GM19372 (cell line): ENCODE data around the gene AKR1C8.
"Not testable (repeated sequence)": the region's sequence is repeated elsewhere in the genome, so short reads cannot be mapped to it uniquely, and the experiment has no call there.

Experiments used
- ATAC-seq: cut with Tn5 transposase; IDR thresholded peaks from one replicate; pipeline ENCODE4 v1.9.1; 2021; ENCODE audit warnings: mild to moderate bottlenecking, low read depth, moderate library complexity; ENCODE audit not compliant: unreplicated experiment

The AKR1C8 gene

GRCh38 chr10:5184987-5185775 lies at the start of gene AKR1C8:
AKR1C8 (minus strand) TSS chr10:5185150; CDS start chr10:5185104, 46 bp downstream.
- no peak for ATAC-seq

- ATAC-seq, result no peak
Measured at GRCh38 chr10:5234106-5234860, 49.3 kb upstream of the AKR1C8 start.

GRCh38 chr10:5233324-5233723 lies 48.4 kb upstream of the AKR1C8 start:
- no peak for ATAC-seq

- no peak for ATAC-seq
Measured at GRCh38 chr10:5229019-5229418, 44.1 kb upstream of the AKR1C8 start.

- not testable (repeated sequence) for ATAC-seq
Measured at GRCh38 chr10:5222942-5223341, 38.0 kb upstream of the AKR1C8 start.

GRCh38 chr10:5219262-5219661 lies 34.3 kb upstream of the AKR1C8 start:
- ATAC-seq, result no peak

GRCh38 chr10:5216801-5217200 lies 31.9 kb upstream of the AKR1C8 start:
- no peak for ATAC-seq

- ATAC-seq, result no peak
Measured at GRCh38 chr10:5211696-5212536, 27.0 kb upstream of the AKR1C8 start.

GRCh38 chr10:5210261-5210660 lies 25.3 kb upstream of the AKR1C8 start:
- ATAC-seq, result not testable (repeated sequence)

- ATAC-seq, result not testable (repeated sequence)
Measured at GRCh38 chr10:5209776-5210175, 24.8 kb upstream of the AKR1C8 start.

- ATAC-seq, result no peak
Measured at GRCh38 chr10:5206799-5207198, 21.8 kb upstream of the AKR1C8 start.

- ATAC-seq, result no peak
Measured at GRCh38 chr10:5199398-5199797, 14.4 kb upstream of the AKR1C8 start.

- ATAC-seq, result no peak
Measured at GRCh38 chr10:5198386-5198785, 13.4 kb upstream of the AKR1C8 start.

- no peak for ATAC-seq
Measured at GRCh38 chr10:5196702-5197113, 11.8 kb upstream of the AKR1C8 start, which contains the start of gene AKR1C4. AKR1C4 (plus strand) TSS chr10:5196837; CDS start chr10:5196868, 31 bp downstream.

- ATAC-seq, result no peak
Measured at GRCh38 chr10:5195727-5196374, 10.9 kb upstream of the AKR1C8 start.

- ATAC-seq, result no peak
Measured at GRCh38 chr10:5194431-5194830, 9.5 kb upstream of the AKR1C8 start.

GRCh38 chr10:5188358-5188757 lies 3.4 kb upstream of the AKR1C8 start:
- no peak for ATAC-seq

- ATAC-seq, result no peak
Measured at GRCh38 chr10:5187867-5188266, 2.9 kb upstream of the AKR1C8 start.

GRCh38 chr10:5183923-5184322 lies 1.0 kb downstream of the AKR1C8 start:
- ATAC-seq, result no peak

GRCh38 chr10:5180503-5180902 lies 4.4 kb downstream of the AKR1C8 start:
- not testable (repeated sequence) for ATAC-seq
